IPS-20b (cell line): ENCODE results near the gene FAM228B.
A peak's percentile ranks its signal among the peaks of the same experiment; 100 is the strongest.

ENCODE experiments used
- H3K27ac ChIP-seq: one replicate; pipeline ENCODE4 v1.5.1; 2013; ENCODE audit warnings: low read length
- H3K27me3 ChIP-seq: 2 replicates; pipeline ENCODE4 v1.6.1; 2013; ENCODE audit warnings: mild to moderate bottlenecking, low read length, inconsistent platforms; ENCODE audit not compliant: insufficient read depth
- H3K36me3 ChIP-seq: 2 replicates; pipeline ENCODE4 v1.6.1; 2013; ENCODE audit warnings: low read depth, mild to moderate bottlenecking, inconsistent platforms, low read length, moderate library complexity; ENCODE audit not compliant: insufficient read depth
- H3K4me1 ChIP-seq: 2 replicates; pipeline ENCODE4 v1.6.1; 2013; ENCODE audit warnings: mild to moderate bottlenecking, control low read depth, inconsistent platforms, low read length, moderate library complexity; ENCODE audit not compliant: insufficient read depth
- H3K4me3 ChIP-seq: 2 replicates; pipeline ENCODE4 v1.5.1; 2013; ENCODE audit warnings: mild to moderate bottlenecking, low read length, inconsistent platforms
- H3K9ac ChIP-seq: 2 replicates; pipeline ENCODE4 v1.6.1; 2013; ENCODE audit warnings: low read depth, mild to moderate bottlenecking, inconsistent platforms, low read length, moderate library complexity
- H3K9me3 ChIP-seq: 2 replicates; pipeline ENCODE4 v1.6.1; 2013; ENCODE audit warnings: mild to moderate bottlenecking, low read depth, low read length, inconsistent platforms; ENCODE audit not compliant: insufficient read depth

The FAM228B gene

DNA sequence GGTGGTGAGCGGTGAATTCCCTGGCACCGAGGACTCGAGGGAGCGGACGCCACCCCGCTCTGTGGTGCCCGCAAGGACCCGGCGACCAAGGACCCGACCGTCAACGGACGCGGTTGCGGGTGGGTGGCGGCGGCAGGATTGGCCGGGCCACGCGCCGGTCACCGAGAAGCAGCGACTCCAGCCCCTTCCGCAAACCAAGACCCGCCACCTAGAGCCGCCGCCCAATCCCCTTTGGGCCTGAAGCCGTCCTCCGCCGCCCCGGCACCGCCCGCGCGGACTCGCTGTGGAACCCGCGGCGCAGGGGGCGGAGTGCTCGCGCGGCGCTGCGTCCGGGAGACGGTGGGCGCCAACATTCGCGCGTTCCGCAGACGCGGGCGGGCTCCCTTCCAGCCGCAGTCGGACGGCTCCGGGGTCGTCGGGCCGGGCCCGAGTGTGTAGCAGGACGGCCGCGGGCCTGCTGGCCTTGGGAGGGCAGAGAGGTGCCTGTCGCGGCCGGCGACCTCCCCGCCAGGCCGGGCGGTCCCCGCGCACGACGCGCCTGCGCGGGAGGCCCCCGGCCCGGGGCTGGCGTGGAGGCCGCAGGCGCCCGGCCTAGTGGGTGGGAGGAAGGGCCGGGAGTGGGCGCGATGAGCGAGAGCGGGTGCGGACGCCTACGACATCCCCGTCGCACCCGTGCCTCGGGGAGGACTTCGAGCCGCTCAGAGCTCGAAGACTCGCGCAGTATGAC, at the start of gene FAM228B, which contains the start of gene PFN4:
Gene FAM228B (plus strand): TSS at position 275 of the 727 bp plus-strand sequence. CDS start 893 bp downstream, outside the sequence.
Gene PFN4 (minus strand): TSS at position 140 of the 727 bp plus-strand sequence. CDS start 799 bp downstream, outside the sequence.
- peak within 1 kb of the TSS; percentile 89 for H3K4me3 ChIP-seq
- H3K27me3 ChIP-seq, result peaks cover 23% of the 10 kb centered on the region
- no peak within 1 kb of the TSS for H3K27ac ChIP-seq
- no peaks in the 10 kb centered on the region for H3K36me3 ChIP-seq
- no peaks in the 10 kb centered on the region for H3K9me3 ChIP-seq
- H3K9ac ChIP-seq, result peak within 1 kb of the TSS; percentile 81; the same call in 1 of the 2 replicates
- H3K4me1 ChIP-seq, result peaks cover 15% of the 10 kb centered on the region; the same call in 1 of the 2 replicates

DNA sequence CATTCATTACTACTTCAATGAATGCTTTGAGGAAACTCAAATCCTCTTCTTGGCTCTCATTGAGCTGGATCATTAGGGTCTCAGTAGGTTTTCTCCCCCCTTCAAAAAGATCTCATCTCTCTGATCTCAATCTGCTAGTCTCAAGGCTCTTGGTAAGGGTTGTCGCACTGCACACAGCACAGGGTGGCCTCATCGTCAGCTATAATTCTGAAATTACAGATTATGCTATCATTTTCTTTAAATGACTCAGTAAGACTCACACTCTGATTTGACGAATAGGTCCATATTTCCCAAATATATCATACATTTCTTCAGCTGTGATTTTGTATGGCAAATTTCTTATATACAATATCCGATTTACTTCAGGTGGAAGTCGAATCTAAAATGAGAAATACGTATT, 49.5 kb upstream of the FAM228B start:
- Histone ChIP-seq H3K4me1 (peaks cover 3% of the 10 kb centered on the region; the same call in 1 of the 2 replicates), H3K27ac (no peak overlapping the region), H3K9me3 (no peaks in the 10 kb centered on the region), H3K27me3 (no peaks in the 10 kb centered on the region), H3K4me3 (no peak overlapping the region), H3K9ac (no peak overlapping the region), H3K36me3 (peaks cover 47% of the 10 kb centered on the region)

GRCh38 chr2:24075259-24075658, 48.0 kb upstream of the FAM228B start:
- no peak overlapping the region for H3K27ac ChIP-seq
- H3K9me3 ChIP-seq, result no peaks in the 10 kb centered on the region
- H3K4me3 ChIP-seq, result peak overlapping the region; percentile 96
- peaks cover 3% of the 10 kb centered on the region; the same call in 1 of the 2 replicates for H3K4me1 ChIP-seq
- H3K27me3 ChIP-seq, result no peaks in the 10 kb centered on the region
- H3K9ac ChIP-seq, result peak overlapping the region; percentile 92; the same call in 1 of the 2 replicates
- H3K36me3 ChIP-seq, result peaks cover 47% of the 10 kb centered on the region

GRCh38 chr2:24075915-24076848, 47.1 kb upstream of the FAM228B start, which contains the start of gene SF3B6:
SF3B6 (minus strand) TSS chr2:24076326; CDS start chr2:24076229, 97 bp downstream.
- Histone ChIP-seq H3K36me3 (peaks cover 48% of the 10 kb centered on the region), H3K9ac (peak within 1 kb of the TSS; percentile 92), H3K9me3 (no peaks in the 10 kb centered on the region), H3K27me3 (no peaks in the 10 kb centered on the region), H3K4me3 (peak within 1 kb of the TSS; percentile 96), H3K27ac (no peak within 1 kb of the TSS), H3K4me1 (peaks cover 3% of the 10 kb centered on the region; the same call in 1 of the 2 replicates)

GRCh38 chr2:24076849-24077534, 46.3 kb upstream of the FAM228B start:
- no peaks in the 10 kb centered on the region for H3K9me3 ChIP-seq
- H3K27ac ChIP-seq, result no peak overlapping the region
- peaks cover 3% of the 10 kb centered on the region; the same call in 1 of the 2 replicates for H3K4me1 ChIP-seq
- peak overlapping the region; percentile 96 for H3K4me3 ChIP-seq
- H3K27me3 ChIP-seq, result no peaks in the 10 kb centered on the region
- H3K9ac ChIP-seq, result peak overlapping the region; percentile 78; the same call in 1 of the 2 replicates
- H3K36me3 ChIP-seq, result peaks cover 48% of the 10 kb centered on the region

DNA sequence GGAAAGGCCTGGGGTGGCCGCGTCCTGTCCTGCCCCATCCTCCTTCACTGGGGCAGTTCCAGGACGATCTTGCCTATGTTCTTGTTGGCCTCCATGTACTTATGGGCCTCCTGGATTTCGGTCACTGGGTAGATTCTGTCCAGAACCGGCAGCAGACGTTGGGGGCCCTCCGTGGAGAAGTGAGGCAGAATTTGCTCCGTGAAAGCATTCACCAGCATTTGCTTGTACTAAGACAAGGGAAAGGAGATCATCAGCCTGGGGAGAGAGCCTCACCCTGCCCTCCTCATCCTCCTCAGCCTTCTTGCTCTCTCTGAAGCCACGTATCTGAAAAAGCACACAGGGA, 45.8 kb upstream of the FAM228B start:
- H3K27ac ChIP-seq, result no peak overlapping the region
- peak overlapping the region; percentile 96 for H3K4me3 ChIP-seq
- peak overlapping the region; percentile 78; the same call in 1 of the 2 replicates for H3K9ac ChIP-seq
- no peaks in the 10 kb centered on the region for H3K9me3 ChIP-seq
- H3K4me1 ChIP-seq, result peaks cover 3% of the 10 kb centered on the region; the same call in 1 of the 2 replicates
- H3K36me3 ChIP-seq, result peaks cover 49% of the 10 kb centered on the region
- no peaks in the 10 kb centered on the region for H3K27me3 ChIP-seq

DNA sequence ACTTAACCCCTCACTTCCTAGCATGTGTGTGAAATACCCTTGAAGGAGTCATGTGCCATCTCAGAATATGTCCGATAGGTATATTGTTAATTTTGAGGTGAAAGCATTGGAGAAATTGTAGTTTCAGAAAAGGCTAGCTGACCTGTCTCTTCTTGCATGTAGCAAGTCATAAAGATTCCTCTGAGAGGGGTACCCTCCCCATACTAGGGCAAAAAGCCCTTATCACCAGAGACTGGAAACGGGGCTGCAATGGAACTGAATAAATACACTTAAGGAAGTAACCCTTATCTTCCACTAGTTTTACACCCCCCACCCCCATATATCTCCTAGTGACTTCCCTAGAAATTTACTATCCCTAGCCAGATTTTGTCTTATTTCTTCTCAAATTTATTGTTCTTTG, 45.4 kb upstream of the FAM228B start:
- H3K27ac ChIP-seq, result no peak overlapping the region
- H3K4me3 ChIP-seq, result peak overlapping the region; percentile 96
- H3K27me3 ChIP-seq, result no peaks in the 10 kb centered on the region
- H3K9ac ChIP-seq, result peak overlapping the region; percentile 78; the same call in 1 of the 2 replicates
- peaks cover 49% of the 10 kb centered on the region for H3K36me3 ChIP-seq
- H3K4me1 ChIP-seq, result peaks cover 3% of the 10 kb centered on the region; the same call in 1 of the 2 replicates
- no peaks in the 10 kb centered on the region for H3K9me3 ChIP-seq

DNA sequence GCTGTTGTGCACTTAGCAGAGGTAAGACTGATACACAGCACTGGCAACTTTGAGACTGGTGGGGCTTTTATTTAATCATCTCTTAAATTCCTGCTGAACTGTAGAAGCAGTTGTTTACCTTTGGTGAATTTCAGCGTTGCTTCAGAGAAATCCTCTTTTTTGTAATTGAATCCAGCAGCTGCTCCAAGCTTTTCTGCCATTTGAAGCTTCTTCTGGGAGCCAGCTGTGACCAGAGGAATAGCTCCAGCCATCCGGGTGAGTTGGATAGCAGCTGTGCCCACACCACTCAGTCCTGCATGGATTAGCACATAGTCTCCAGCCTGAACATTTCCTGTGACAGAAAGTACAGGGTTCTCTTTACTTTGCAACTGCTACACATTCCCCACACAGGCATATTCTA, 42.6 kb upstream of the FAM228B start:
- H3K27ac ChIP-seq, result no peak overlapping the region
- H3K4me1 ChIP-seq, result peaks cover 8% of the 10 kb centered on the region; the same call in 1 of the 2 replicates

GRCh38 chr2:24082787-24083566, 40.3 kb upstream of the FAM228B start:
- Histone ChIP-seq H3K9ac (peak overlapping the region; percentile 93), H3K4me1 (0 out of 2 replicates have a peak, but pooled peaks cover 4% of the 10 kb centered on the region), H3K9me3 (no peaks in the 10 kb centered on the region), H3K27ac (peak overlapping the region; percentile 75), H3K27me3 (no peaks in the 10 kb centered on the region), H3K36me3 (peaks cover 39% of the 10 kb centered on the region), H3K4me3 (peak overlapping the region; percentile 94)

More for the DNA sequence above, 42.6 kb upstream of the FAM228B start:
- no peak overlapping the region for H3K4me3 ChIP-seq
- H3K36me3 ChIP-seq, result peaks cover 39% of the 10 kb centered on the region
- no peaks in the 10 kb centered on the region for H3K27me3 ChIP-seq
- no peaks in the 10 kb centered on the region for H3K9me3 ChIP-seq
- H3K9ac ChIP-seq, result no peak overlapping the region

DNA sequence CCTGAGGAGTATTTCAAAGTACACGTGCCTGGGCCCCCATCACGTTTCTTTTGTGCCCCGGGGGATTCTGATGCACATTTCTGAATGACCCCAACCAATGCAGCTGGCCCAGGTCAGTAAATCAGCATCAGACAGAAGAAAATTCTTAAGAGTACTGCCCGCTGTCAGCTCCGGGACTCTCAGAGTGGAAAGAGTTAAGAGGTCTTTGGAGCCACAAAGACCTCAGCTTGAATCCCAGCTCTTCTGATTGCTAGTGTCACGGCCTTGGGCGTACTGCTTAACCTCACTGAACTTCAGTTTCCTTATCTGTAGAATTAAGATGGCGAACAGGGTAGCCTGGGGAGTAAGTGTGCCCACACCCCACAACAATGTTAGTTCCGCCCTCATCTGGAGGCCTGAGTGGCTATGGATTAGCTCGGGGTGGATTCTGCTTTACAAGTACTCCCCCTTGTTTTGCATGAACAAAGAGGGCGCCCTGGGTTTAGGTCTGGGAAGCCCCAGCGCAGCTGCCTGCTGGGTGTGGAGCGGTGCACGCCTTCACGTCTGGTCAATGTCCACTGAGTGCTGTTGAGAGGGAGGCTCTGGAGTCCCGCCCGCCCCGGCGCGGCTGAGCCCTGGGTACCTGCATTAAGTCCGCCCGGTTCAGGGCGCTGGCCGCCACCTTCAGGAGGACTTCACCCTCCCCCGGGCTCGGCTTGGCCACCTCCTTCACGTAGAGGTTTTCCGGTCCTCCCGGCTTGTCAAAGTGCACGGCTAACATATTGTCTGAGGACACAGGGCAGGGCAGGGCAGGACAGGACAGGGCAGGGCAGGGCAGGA, 39.5 kb upstream of the FAM228B start:
- H3K27me3 ChIP-seq, result no peaks in the 10 kb centered on the region
- peak overlapping the region; percentile 75 for H3K27ac ChIP-seq
- peaks cover 36% of the 10 kb centered on the region for H3K36me3 ChIP-seq
- H3K9me3 ChIP-seq, result no peaks in the 10 kb centered on the region
- peak overlapping the region; percentile 94 for H3K4me3 ChIP-seq
- H3K4me1 ChIP-seq, result 0 out of 2 replicates have a peak, but pooled peaks cover 4% of the 10 kb centered on the region
- H3K9ac ChIP-seq, result peak overlapping the region; percentile 93
